Neural cell (in vitro differentiated cells): ENCODE data around the gene TUT1. TPM values are rescaled to one million over a fixed set of nuclear protein-coding genes. Genes with fewer than 3 reads are reported as not detected.

Experiments
- H2AFZ ChIP-seq: fragments of 200-600, 300-800 bp; sonication (generic), shearing (Covaris generic); 2 replicates; pipeline ENCODE4 v1.6.0; 2014; ENCODE audit warnings: low read depth, mild to moderate bottlenecking, antibody characterized with exemption, low read length, moderate library complexity
- H3F3A ChIP-seq: fragments of 200-600 bp; shearing (Covaris generic); 2 replicates; pipeline ENCODE4 v1.6.1; 2016; ENCODE audit warnings: mild to moderate bottlenecking, moderate library complexity, mixed read lengths, antibody characterized with exemption, low read length; ENCODE audit not compliant: insufficient read depth, poor library complexity, severe bottlenecking
- H3K27ac ChIP-seq: fragments of 200-600, 300-800 bp; sonication (generic), shearing (Covaris generic); 2 replicates; pipeline ENCODE4 v1.5.1; 2014; ENCODE audit warnings: mild to moderate bottlenecking, low read length, moderate library complexity
- H3K27me3 ChIP-seq: fragments of 300-800, 200-600 bp; sonication (generic), shearing (Covaris generic); 2 replicates; pipeline ENCODE4 v1.6.0; 2014; ENCODE audit warnings: mild to moderate bottlenecking, low read depth, low read length, moderate library complexity; ENCODE audit not compliant: insufficient read depth
- H3K36me3 ChIP-seq: fragments of 300-800, 200-600 bp; sonication (generic), shearing (Covaris generic); 2 replicates; pipeline ENCODE4 v1.5.1; 2014; ENCODE audit warnings: mild to moderate bottlenecking, antibody characterized with exemption, low read length, moderate library complexity; ENCODE audit not compliant: insufficient read depth
- H3K4me2 ChIP-seq: fragments of 300-800, 200-600 bp; sonication (generic), shearing (Covaris generic); 2 replicates; pipeline ENCODE4 v1.6.0; 2014; ENCODE audit warnings: mild to moderate bottlenecking, low read length
- H3K4me3 ChIP-seq: fragments of 300-800, 200-600 bp; sonication (generic), shearing (Covaris generic); 2 replicates; pipeline ENCODE4 v1.5.1; 2014; ENCODE audit warnings: mild to moderate bottlenecking, low read length, moderate library complexity
- H3K79me2 ChIP-seq: fragments of 200-600 bp; shearing (Covaris generic); replicated peaks from 2 replicates; pipeline ENCODE4 v1.6.0; 2014; ENCODE audit warnings: mild to moderate bottlenecking, low read length, moderate library complexity; ENCODE audit not compliant: insufficient read depth
- H3K9ac ChIP-seq: fragments of 300-800, 200-600 bp; sonication (generic), shearing (Covaris generic); 2 replicates; pipeline ENCODE4 v1.6.1; 2016; ENCODE audit warnings: mild to moderate bottlenecking, low read length, mixed read lengths
- H3K9me2 ChIP-seq: fragments of 200-600 bp; shearing (Covaris generic); 2 replicates; pipeline ENCODE4 v1.6.1; 2016; ENCODE audit warnings: mild to moderate bottlenecking, low read length, mixed read lengths; ENCODE audit not compliant: insufficient read depth
- H3K9me3 ChIP-seq: fragments of 200-600, 300-800 bp; sonication (generic), shearing (Covaris generic); 2 replicates; pipeline ENCODE4 v1.6.1; 2016; ENCODE audit warnings: mild to moderate bottlenecking, mixed run types, low read length, moderate library complexity, mixed read lengths
- H4K20me1 ChIP-seq: fragments of 200-600 bp; shearing (Covaris generic); 2 replicates; pipeline ENCODE4 v1.6.1; 2016; ENCODE audit warnings: mild to moderate bottlenecking, mixed run types; ENCODE audit not compliant: insufficient read depth
- CTCF ChIP-seq: fragments of 450-650 bp; IDR thresholded peaks from 2 replicates; pipeline ENCODE4 v1.5.1; 2014; ENCODE audit warnings: antibody characterized with exemption, mild to moderate bottlenecking, moderate library complexity; ENCODE audit not compliant: poor library complexity, severe bottlenecking
- EP300 ChIP-seq: fragments of 450-650 bp; conservative IDR thresholded peaks from 2 replicates; pipeline ENCODE4 v1.6.1; 2014; ENCODE audit warnings: antibody characterized with exemption, mild to moderate bottlenecking, moderate library complexity; ENCODE audit not compliant: poor library complexity, severe bottlenecking
- EZH2 ChIP-seq: fragments of 200-600, 300-800 bp; shearing (Covaris generic), sonication (generic); IDR thresholded peaks from 2 replicates; pipeline ENCODE4 v1.6.1; 2014; ENCODE audit warnings: antibody characterized with exemption, low read length, borderline replicate concordance, mild to moderate bottlenecking; ENCODE audit not compliant: insufficient read depth, poor library complexity, severe bottlenecking
- MXI1 ChIP-seq: fragments of 450-650 bp; conservative IDR thresholded peaks from 2 replicates; pipeline ENCODE4 v1.6.1; 2014; ENCODE audit warnings: antibody characterized with exemption, mild to moderate bottlenecking; ENCODE audit not compliant: poor library complexity, severe bottlenecking
- POLR2AphosphoS5 ChIP-seq: IDR thresholded peaks from 2 replicates; pipeline ENCODE4 v1.6.1; 2012
- RAD21 ChIP-seq: fragments of 450-650 bp; conservative IDR thresholded peaks from 2 replicates; pipeline ENCODE4 v1.6.1; 2014; ENCODE audit warnings: antibody characterized with exemption, mild to moderate bottlenecking, moderate library complexity
- SMC3 ChIP-seq: fragments of 450-650 bp; conservative IDR thresholded peaks from 2 replicates; pipeline ENCODE4 v1.6.1; 2014; ENCODE audit warnings: antibody characterized with exemption, mild to moderate bottlenecking, moderate library complexity; ENCODE audit not compliant: poor library complexity
- TAF1 ChIP-seq: IDR thresholded peaks from 2 replicates; pipeline ENCODE4 v1.6.1; 2012; ENCODE audit warnings: low read depth
- polyA plus RNA-seq: library from polyadenylated mRNA; depleted of rRNA; stranded (reverse); fragments of >200 nt; gene quantifications from 2 replicates; pipeline ENCODE4 v1.2.3, GENCODE V29; 2014
- TF ChIP-seq, protein P1 (sequence below): IDR thresholded peaks from 2 replicates; pipeline ENCODE4 v1.6.1; 2012; ENCODE audit warnings: borderline replicate concordance

The TUT1 gene
- polyA plus RNA-seq, 1 donor from 2014 or later = 17.8 TPM

GRCh38 chr11:62575156-62575555 is 16.2 kb downstream of the TUT1 start:
- Histone ChIP-seq H3K9me2 (no peaks in the 10 kb centered on the region), H3K27me3 (no peaks in the 10 kb centered on the region), H3K79me2 (peaks cover 29% of the 10 kb centered on the region), H3K4me2 (no peak overlapping the region), H3F3A (no peaks in the 10 kb centered on the region), H3K9ac (peak overlapping the region; percentile 75), H2AFZ (no peak overlapping the region), H3K27ac (no peak overlapping the region), H4K20me1 (no peaks in the 10 kb centered on the region), H3K36me3 (no peaks in the 10 kb centered on the region), H3K4me3 (peak overlapping the region; percentile 87), H3K9me3 (no peaks in the 10 kb centered on the region)
- TF ChIP-seq CTCF (no peak), POLR2AphosphoS5 (no peak), RAD21 (no peak), SMC3 (no peak), EP300 (no peak), EZH2 (no peak), TAF1 (no peak)
- TF ChIP-seq, protein P1, sequence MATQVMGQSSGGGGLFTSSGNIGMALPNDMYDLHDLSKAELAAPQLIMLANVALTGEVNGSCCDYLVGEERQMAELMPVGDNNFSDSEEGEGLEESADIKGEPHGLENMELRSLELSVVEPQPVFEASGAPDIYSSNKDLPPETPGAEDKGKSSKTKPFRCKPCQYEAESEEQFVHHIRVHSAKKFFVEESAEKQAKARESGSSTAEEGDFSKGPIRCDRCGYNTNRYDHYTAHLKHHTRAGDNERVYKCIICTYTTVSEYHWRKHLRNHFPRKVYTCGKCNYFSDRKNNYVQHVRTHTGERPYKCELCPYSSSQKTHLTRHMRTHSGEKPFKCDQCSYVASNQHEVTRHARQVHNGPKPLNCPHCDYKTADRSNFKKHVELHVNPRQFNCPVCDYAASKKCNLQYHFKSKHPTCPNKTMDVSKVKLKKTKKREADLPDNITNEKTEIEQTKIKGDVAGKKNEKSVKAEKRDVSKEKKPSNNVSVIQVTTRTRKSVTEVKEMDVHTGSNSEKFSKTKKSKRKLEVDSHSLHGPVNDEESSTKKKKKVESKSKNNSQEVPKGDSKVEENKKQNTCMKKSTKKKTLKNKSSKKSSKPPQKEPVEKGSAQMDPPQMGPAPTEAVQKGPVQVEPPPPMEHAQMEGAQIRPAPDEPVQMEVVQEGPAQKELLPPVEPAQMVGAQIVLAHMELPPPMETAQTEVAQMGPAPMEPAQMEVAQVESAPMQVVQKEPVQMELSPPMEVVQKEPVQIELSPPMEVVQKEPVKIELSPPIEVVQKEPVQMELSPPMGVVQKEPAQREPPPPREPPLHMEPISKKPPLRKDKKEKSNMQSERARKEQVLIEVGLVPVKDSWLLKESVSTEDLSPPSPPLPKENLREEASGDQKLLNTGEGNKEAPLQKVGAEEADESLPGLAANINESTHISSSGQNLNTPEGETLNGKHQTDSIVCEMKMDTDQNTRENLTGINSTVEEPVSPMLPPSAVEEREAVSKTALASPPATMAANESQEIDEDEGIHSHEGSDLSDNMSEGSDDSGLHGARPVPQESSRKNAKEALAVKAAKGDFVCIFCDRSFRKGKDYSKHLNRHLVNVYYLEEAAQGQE = no peak

DNA sequence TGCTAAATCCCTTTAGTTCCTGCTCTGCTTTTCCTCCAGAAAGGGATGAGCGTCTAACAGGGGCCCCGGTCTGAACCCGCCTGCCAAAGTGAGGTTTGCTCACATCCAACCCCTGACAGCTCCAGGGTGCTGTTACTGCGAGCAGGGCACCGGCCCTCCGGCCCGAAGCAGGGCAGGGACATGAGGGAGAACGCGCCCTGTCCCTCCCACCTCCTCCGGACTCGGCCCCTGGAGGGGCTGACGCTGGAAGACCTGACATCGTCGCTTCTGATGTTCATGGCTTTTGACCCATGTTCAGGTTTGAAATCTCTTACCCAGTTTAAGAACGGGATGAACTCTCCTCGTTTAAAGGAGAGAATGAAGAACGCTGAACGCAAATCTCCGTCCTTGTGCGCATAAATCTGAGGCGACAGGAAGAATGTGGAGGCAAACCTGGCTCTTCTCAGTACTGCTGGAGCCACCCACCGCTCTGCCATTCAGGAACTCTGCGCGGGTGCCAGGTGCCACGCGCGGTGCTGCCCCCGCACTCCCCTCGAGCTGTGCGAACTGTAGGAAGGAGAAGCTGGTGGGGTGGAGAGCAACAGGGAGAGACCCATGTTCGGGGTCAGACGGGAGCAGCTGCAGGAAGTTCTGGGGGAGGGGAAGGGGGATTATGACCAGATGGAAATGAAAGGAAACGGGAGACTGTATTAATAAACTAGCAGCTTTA is 16.8 kb downstream of the TUT1 start:
- Histone ChIP-seq H3K9me3 (no peaks in the 10 kb centered on the region), H3K79me2 (peaks cover 33% of the 10 kb centered on the region), H3K4me2 (peak overlapping the region; percentile 70), H3K9ac (peak overlapping the region; percentile 75), H3F3A (no peaks in the 10 kb centered on the region), H3K36me3 (no peaks in the 10 kb centered on the region), H3K9me2 (no peaks in the 10 kb centered on the region), H3K27ac (peak overlapping the region; percentile 74), H4K20me1 (no peaks in the 10 kb centered on the region), H2AFZ (peak overlapping the region; percentile 73), H3K4me3 (peak overlapping the region; percentile 87), H3K27me3 (no peaks in the 10 kb centered on the region)
- TF ChIP-seq POLR2AphosphoS5 (no peak), EP300 (no peak), RAD21 (no peak), SMC3 (no peak), TAF1 (no peak), MXI1 (no peak), EZH2 (no peak), CTCF (no peak)
- TF ChIP-seq, protein P1 = no peak
